Measurements from ENCODE around the gene S100A7. TPM values are rescaled to one million over a fixed set of nuclear protein-coding genes. Genes with fewer than 3 reads are reported as not detected.

Gene S100A7
- total and polyA plus RNA-seq, 2 donors (not counting 1 experiment from before 2014, with no cell fraction given) = not detected

GRCh38 chr1:153478692-153479618, 18.5 kb upstream of the S100A7 start:
- H3K27me3 ChIP-seq (ENCODE audit: control insufficient read depth, insufficient read depth, low read length) = no peaks in the 10 kb centered on the region
- TF ChIP-seq CTCF (conservative IDR thresholded peaks at IDR 0.05 in 1 of 2, IDR thresholded peaks at IDR 0.05 in 1 of 2; ENCODE audit: low read depth in 1 of 2, low read length in 2 of 2) = no peak
- no peak for TF ChIP-seq EZH2 (IDR thresholded peaks at IDR 0.05; ENCODE audit: low read length, missing control alignments)

GRCh38 chr1:153478047-153478691, 17.7 kb upstream of the S100A7 start:
- H3K79me2 ChIP-seq (ENCODE audit: control insufficient read depth, insufficient read depth, low read length) = no peaks in the 10 kb centered on the region
- no peak overlapping the region for H3K27ac ChIP-seq (ENCODE audit: insufficient read depth, low read length)
- H3K4me2 ChIP-seq (ENCODE audit: extremely low read depth, insufficient read depth, low read length) = no peak overlapping the region
- H3K4me1 ChIP-seq (ENCODE audit: control insufficient read depth, extremely low read depth, insufficient read depth, low read length) = no peaks in the 10 kb centered on the region
- no peaks in the 10 kb centered on the region for H3K9me3 ChIP-seq (ENCODE audit: control insufficient read depth, insufficient read depth, low read depth, low read length)
- H3K36me3 ChIP-seq (ENCODE audit: control insufficient read depth, insufficient read depth, low read length) = no peaks in the 10 kb centered on the region
- H4K20me1 ChIP-seq (ENCODE audit: control insufficient read depth, extremely low read depth, insufficient read depth, low read length) = no peaks in the 10 kb centered on the region
- no peak overlapping the region for H3K4me3 ChIP-seq (replicated peaks in 1 of 4; ENCODE audit: control extremely low read depth in 1 of 4, insufficient read depth in 1 of 4, low read depth in 3 of 4, low read length in 4 of 4)
- no peaks in the 10 kb centered on the region for H3K27me3 ChIP-seq (ENCODE audit: control insufficient read depth, insufficient read depth, low read length)
- TF ChIP-seq EZH2 (IDR thresholded peaks at IDR 0.05; ENCODE audit: low read length, missing control alignments) = no peak
- TF ChIP-seq CTCF (conservative IDR thresholded peaks at IDR 0.05 in 1 of 2, IDR thresholded peaks at IDR 0.05 in 1 of 2; ENCODE audit: low read depth in 1 of 2, low read length in 2 of 2) = no peak
- H2AFZ ChIP-seq (ENCODE audit: low read length) = no peak overlapping the region
- DNase-seq (ENCODE audit: low read depth in 2 of 2) = no peak
- no peak overlapping the region for H3K9ac ChIP-seq (ENCODE audit: insufficient read depth, low read length)

More at GRCh38 chr1:153478692-153479618, 18.5 kb upstream of the S100A7 start:
- Histone ChIP-seq H3K4me3 (replicated peaks in 1 of 4; ENCODE audit: control extremely low read depth in 1 of 4, insufficient read depth in 1 of 4, low read depth in 3 of 4, low read length in 4 of 4) (no peak overlapping the region), H3K4me2 (ENCODE audit: extremely low read depth, insufficient read depth, low read length) (no peak overlapping the region), H3K36me3 (ENCODE audit: control insufficient read depth, insufficient read depth, low read length) (no peaks in the 10 kb centered on the region), H2AFZ (ENCODE audit: low read length) (no peak overlapping the region), H3K27ac (ENCODE audit: insufficient read depth, low read length) (no peak overlapping the region), H4K20me1 (ENCODE audit: control insufficient read depth, extremely low read depth, insufficient read depth, low read length) (no peaks in the 10 kb centered on the region), H3K4me1 (ENCODE audit: control insufficient read depth, extremely low read depth, insufficient read depth, low read length) (no peaks in the 10 kb centered on the region), H3K9me3 (ENCODE audit: control insufficient read depth, insufficient read depth, low read depth, low read length) (no peaks in the 10 kb centered on the region), H3K9ac (ENCODE audit: insufficient read depth, low read length) (no peak overlapping the region), H3K79me2 (ENCODE audit: control insufficient read depth, insufficient read depth, low read length) (no peaks in the 10 kb centered on the region)
- DNase-seq (ENCODE audit: low read depth in 2 of 2) = no peak

- Histone ChIP-seq H3K4me2 (ENCODE audit: extremely low read depth, insufficient read depth, low read length) (no peak overlapping the region), H3K4me1 (ENCODE audit: control insufficient read depth, extremely low read depth, insufficient read depth, low read length) (no peaks in the 10 kb centered on the region), H3K9me3 (ENCODE audit: control insufficient read depth, insufficient read depth, low read depth, low read length) (no peaks in the 10 kb centered on the region), H4K20me1 (ENCODE audit: control insufficient read depth, extremely low read depth, insufficient read depth, low read length) (no peaks in the 10 kb centered on the region), H3K27ac (ENCODE audit: insufficient read depth, low read length) (no peak overlapping the region), H3K79me2 (ENCODE audit: control insufficient read depth, insufficient read depth, low read length) (no peaks in the 10 kb centered on the region), H3K36me3 (ENCODE audit: control insufficient read depth, insufficient read depth, low read length) (no peaks in the 10 kb centered on the region), H3K4me3 (replicated peaks in 1 of 4; ENCODE audit: control extremely low read depth in 1 of 4, insufficient read depth in 1 of 4, low read depth in 3 of 4, low read length in 4 of 4) (no peak overlapping the region), H2AFZ (ENCODE audit: low read length) (no peak overlapping the region), H3K9ac (ENCODE audit: insufficient read depth, low read length) (no peak overlapping the region), H3K27me3 (ENCODE audit: control insufficient read depth, insufficient read depth, low read length) (no peaks in the 10 kb centered on the region)
- DNase-seq (ENCODE audit: low read depth in 2 of 2) = no peak
- TF ChIP-seq EZH2 (IDR thresholded peaks at IDR 0.05; ENCODE audit: low read length, missing control alignments) (no peak), CTCF (conservative IDR thresholded peaks at IDR 0.05 in 1 of 2, IDR thresholded peaks at IDR 0.05 in 1 of 2; ENCODE audit: low read depth in 1 of 2, low read length in 2 of 2) (no peak)
These were observed 16.1 kb upstream of the S100A7 start for GRCh38 chr1:153476491-153477093.
